GM18873 (cell line): ENCODE results near the gene AP1S2.

Source experiments
- ATAC-seq: cut with Tn5 transposase; IDR thresholded peaks from one replicate; pipeline ENCODE4 v1.9.1; 2021; ENCODE audit warnings: mild to moderate bottlenecking, moderate library complexity, moderate number of reproducible peaks; ENCODE audit not compliant: unreplicated experiment, low FRiP score

Gene AP1S2

DNA sequence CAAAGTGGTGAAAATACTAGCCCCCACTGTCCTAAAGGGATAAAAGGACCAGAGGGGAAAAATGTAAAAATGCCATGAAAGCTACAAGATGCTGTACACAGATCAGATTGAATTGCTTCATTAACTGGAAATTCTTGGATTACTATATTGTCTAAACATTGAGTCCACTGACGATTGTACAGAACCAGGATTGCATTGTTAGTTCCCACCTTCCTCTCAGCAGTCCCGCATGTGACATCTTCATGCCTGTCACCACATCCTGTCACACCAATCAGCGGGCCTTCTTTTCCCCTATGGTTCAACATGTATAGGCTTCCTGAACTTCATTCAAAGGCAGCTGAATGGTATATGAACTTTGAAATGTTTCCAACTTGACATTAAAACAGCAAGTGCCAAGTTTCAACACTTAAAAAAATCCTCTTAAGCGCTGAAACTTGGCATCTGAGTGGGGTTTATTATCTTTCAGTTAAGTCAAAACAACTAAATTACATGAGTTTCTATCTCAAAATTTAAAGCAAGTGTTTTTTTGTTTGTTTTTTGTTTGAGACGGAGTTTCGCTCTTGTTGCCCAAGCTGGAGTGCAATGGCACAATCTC lies 39.7 kb downstream of the AP1S2 start:
- ATAC-seq, result no peak

DNA sequence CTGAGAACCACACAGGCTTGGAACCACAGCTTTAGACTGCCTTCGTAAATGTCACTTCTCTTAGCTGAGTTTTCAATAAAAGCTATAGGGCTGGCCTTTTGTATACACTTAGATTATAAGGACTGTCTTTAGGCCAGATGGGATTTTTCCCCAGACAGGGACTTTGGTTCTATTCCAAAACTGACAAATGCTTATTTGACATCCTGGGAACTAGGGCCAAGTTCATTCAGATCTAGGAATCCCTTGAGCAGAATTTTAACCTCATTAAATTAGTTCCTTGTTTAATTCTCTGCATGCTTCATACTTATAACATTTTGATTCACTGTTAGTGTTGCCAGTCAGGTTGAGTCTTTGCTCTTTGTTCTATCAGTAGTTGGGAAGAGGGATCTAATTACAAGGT lies 41.2 kb downstream of the AP1S2 start:
- no peak for ATAC-seq

DNA sequence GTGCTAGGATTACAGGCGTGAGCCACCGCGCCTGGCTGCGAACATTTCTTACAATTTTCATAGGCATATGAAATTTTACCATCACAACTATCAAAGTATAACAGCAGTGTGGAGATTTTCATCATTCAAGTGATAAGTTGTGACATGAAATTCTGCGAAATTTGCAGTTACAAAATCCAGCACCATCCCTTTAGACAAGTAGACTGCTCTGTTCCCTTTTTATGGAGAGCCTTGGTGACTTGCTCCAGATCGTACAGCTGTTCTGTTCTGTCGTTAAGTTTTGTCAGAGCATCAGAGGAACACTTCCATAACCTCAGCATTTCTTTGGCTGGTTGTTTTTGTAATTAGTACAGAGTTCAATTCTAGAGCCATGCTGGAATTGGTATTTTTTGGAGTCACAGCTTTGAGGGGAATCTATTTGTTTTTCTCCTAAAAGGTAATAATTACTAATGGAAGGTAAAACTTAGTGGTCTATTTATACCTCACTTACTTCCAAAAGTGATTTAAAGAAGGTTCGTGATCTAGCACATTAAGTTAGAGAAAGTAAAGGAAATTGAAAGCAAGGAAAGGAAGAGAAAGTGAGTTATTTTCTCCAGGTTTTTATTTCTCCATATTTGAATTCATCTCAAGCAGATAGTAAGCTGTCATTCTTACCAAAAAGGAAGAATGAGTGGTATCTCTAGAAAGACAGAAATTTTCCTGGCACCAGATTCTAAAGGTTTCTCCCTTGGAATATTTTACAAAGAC lies 42.2 kb downstream of the AP1S2 start:
- ATAC-seq, result no peak

DNA sequence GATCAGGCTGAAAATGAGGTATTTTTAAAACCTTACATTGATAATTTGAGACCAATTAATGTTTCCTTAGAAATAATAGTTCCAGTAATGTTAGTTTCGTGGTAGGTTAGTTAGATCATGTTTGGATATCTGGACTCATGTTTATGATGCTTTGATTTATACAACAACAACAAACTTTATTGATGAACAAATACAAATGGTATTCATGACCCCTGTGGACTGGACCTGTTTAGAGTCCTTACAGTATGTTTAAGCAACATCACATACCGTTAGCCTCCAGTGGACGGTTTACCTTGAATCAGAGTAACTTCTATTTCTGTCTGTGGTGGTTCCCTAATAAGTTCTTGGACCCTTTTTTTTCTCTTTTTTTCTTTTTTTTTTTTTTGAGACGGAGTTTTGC lies 46.4 kb downstream of the AP1S2 start:
- no peak for ATAC-seq

DNA sequence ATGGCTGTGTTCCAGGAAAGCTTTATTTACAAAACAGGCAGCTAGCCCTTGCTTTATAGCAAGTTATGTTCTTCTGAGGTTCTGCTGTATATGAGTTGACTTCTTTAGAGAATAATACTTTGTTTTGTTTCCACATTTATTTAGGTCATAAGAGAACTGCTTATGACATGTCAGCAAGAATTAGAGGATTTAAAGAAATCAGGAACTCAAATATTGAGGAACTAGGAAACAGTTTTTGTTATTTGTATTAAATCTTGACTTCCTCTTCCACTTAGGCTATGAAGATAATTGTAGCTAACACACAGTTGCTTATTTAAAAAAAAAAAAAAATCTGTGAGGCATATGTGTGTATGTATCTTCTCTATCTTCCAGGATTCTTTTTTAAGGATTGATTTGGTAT lies 50.0 kb downstream of the AP1S2 start:
- no peak for ATAC-seq

DNA sequence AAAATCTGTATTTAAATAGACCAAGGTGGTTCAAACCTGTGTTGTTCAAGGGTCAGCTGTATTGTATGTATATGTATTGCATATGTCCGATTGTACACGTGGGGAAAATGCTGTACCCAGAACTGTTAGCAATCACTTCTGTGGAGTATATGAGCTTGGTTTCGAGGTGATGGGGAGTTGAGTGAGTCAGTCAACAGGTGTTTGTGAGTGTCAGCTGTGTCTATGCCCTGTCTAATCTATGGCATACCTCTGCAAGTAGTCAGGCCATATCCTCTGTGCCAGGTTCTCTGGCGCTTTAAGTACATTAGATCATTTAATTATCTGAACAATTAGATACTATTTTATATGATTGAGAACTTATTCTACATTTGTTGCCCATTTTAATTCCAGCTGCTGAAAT lies 56.9 kb downstream of the AP1S2 start:
- ATAC-seq, result no peak

DNA sequence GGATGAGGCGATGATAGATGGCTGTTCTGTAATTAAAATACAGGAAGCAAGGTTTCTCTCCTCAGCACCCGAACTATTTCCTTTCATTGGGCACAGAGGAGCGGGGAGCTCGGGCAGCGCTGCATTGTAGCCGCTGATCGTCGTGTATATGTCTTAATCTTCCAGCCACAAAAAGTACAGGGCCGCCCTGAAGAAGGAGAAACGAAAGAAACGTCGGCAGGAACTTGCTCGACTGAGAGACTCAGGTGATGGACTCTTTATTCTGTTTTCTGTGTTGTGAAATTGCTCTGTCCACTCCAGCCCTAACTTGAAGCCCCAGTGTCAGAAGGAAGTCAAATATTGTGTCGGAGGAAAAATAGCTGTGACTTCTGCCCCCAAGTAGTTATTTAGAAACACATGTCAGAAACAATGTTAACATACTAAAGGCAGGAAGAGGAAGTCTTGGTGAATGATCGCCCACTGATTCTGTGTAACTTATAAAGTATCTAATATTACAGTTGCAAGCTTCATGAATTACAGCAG lies 63.8 kb downstream of the AP1S2 start:
- ATAC-seq, result peak; percentile 20

DNA sequence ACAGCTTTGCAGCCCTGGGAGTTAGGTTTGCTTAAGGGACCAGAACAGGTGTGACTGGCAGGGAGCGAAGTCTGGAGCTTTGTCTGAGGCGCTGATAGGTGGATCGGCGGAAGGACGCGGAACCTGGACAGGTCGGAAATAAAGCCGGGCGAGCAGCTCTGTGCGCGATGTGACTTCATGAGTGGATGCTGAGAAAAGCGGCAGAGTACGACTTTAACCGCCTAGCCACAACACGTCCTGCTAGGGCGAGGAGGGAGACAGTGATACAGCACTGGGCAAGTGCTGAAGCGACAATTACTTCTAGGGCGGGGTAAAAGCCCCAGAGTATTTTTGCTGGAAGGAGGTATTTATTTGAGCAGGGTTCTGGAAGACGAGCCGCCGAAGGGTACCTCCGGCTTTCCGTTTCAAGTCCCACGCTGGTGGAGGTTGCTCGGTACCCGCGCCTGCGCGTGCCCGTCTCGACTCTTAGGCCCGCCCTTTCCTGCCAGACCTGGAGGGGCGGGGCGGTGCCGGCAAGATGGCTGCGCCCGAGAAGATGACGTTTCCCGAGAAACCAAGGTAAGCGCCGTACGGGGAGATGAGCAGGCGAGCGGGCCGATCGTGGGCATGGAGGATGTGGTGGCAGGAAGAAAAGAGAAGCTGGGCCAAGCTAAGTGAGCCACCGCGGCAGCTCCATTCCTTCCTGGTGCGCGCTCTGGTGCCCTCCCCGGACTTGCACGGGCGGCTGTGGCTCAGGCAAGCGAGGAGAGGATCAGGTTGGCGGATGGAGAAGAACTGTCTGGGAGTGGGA lies 64.4 kb downstream of the AP1S2 start, which contains the start of gene ZRSR2:
ZRSR2 (plus strand) TSS at position 506 of the 790 bp plus-strand sequence; CDS start at position 518, 12 bp downstream.
- peak; percentile 90 for ATAC-seq

DNA sequence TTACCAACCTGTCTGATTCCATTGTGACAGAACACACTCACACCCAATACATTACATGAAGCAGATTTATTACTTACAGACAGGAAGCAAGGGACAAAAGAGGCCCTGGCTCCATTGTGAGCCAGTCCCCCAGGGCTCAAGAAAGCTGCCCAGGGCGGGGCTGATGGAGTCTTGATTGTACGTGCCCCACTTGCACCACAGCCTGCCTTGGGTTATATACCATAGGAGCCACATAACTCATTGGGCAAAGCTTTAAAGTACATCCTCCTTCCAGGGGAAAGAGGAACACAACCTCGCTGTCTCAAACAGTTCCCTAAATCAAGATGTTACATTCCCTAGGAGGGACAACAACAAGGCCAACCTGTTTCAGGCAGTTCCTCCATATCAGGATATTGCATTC lies 67.7 kb downstream of the AP1S2 start:
- no peak for ATAC-seq

DNA sequence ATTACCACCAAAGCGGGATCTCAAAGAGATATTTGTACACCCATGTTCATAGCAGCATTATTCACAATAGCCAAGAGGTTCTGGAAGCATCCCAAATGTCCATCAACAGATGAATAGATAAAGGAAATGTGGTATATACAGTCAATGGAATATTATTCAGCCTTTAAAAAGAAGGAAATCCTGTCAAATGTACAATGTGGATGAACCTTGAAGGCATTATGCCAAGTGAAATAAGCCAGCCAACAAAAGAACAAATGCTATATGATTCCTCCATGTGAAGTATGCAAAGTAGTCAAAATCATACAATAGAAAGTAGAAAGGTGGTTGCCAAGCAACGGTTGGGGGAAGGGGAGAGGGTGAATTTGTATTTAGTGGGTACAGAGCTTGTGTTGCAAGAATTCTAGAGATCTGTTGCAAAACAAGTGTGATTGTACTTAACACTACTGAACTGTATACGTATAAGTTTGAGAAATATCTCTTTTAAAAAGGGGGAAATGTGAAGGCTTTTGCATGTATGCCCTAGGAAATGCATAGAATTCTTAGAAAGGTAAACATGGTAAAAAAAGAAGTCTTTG lies 69.3 kb downstream of the AP1S2 start:
- ATAC-seq, result no peak

DNA sequence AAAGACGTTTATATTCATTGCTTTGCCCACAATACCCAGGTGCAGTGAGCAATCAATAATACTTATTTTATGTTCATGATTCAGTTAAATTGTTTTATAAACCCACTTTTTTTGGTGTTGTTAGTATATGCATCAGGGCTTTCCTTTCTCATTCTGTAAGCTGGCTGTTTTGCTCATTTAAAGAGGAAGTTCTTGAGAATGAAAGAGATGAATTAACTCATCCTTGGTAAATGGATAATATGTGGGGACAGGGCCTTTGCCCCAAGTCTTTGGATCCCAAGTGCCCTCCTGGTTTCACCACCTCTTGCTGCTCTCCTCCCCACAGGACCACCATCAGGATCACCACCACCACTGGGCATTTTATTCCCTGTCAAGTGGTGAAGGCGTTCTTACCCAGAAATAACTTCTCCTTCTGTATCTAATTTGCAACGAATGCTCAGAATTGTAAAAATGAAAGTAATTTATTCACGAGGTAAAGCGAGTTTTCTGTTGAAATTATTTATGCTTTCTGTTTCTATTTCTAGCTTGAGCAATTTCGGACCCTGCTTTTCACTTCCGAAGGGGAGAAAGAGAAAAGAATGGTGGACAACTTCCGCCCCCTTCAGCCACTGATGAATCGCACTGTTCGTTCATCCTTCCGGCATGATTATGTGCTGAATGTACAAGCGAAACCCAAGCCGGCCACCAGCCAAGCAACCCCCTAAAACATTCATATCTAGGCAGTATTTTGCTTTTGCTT lies 72.5 kb downstream of the AP1S2 start:
- ATAC-seq, result peak; percentile 88
